Right kidney (tissue), 1 donor: ENCODE data around the gene ALDH1L2.
"Not testable (repeated sequence)": the region's sequence is repeated elsewhere in the genome, so short reads cannot be mapped to it uniquely, and the experiment has no call there.

Experiments
- DNase-seq: peaks from one replicate; pipeline ENCODE4 v3.0.0-alpha.2; 2016

The ALDH1L2 gene

DNA sequence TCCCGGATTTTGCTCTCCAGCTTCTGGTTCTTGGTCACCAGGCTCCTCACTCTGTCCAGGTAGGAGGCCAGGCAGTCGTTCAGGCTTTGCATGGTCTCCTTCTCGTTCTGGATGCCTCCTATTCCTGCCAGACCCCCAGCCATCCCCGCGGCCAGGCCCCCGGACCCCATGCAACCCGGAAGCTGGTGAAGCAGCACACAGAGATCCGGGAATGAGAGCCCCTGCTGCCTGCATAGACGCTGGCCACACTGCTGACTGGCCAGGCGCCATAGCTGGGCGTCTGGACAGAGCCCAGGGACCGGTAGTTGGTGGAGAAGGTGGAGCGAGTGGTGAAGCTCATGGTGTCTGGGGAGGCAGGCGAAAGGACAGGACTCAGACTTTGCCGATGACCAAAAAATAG lies 106.6 kb downstream of the ALDH1L2 start:
- not testable (repeated sequence) for DNase-seq

DNA sequence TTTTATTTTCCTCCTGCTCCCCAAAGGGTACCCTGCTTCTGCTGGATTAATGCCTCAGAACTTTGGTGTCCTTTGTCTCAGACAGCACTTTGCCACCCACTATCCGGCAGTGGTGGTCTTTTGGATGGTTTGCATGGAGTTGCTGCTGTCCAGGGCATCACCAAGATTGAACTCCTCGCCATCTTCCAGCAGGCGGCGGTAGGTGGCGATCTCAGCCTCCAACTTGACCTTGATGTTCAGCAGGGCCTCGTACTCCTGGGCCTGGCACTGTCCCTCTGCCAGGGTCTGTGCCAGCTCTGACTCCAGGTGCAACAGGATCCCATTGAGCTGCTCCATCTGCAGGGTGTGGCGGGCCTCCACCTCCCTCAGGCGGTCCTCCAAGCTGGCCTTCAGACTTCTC lies 107.6 kb downstream of the ALDH1L2 start:
- no peak for DNase-seq

DNA sequence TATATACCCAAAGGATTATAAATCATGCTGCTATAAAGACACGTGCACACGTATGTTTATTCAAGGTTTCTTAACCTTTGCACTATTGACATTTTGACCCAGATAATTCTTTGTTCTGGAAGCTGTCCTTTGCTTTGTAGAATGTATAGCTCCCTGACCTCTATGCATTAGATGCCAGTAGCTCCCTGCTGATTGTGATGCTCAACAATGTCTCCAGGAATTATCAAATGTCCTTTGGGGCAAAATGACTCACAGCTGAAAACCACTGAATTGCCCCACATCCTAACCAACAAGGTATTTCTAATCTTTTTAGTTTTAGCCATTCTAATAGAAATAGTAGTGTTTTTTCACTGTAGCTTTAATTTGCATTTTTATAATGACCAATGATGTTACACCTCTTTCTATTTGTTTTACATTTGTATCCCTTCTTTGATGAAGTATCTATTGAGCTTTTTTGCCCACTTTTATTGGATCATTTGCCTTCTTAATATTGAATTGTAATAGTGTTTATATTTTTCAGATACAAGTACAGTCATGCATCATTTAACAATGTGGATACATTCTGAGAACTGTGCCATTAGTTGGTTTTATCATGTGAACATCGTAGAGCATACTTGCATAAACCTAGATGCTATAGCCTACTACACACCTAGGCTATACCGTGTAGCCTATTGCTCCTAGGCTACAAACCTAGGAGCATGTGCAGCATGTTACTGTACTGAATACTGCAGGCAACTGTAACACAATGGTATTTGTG lies 108.5 kb downstream of the ALDH1L2 start:
- DNase-seq, result no peak

DNA sequence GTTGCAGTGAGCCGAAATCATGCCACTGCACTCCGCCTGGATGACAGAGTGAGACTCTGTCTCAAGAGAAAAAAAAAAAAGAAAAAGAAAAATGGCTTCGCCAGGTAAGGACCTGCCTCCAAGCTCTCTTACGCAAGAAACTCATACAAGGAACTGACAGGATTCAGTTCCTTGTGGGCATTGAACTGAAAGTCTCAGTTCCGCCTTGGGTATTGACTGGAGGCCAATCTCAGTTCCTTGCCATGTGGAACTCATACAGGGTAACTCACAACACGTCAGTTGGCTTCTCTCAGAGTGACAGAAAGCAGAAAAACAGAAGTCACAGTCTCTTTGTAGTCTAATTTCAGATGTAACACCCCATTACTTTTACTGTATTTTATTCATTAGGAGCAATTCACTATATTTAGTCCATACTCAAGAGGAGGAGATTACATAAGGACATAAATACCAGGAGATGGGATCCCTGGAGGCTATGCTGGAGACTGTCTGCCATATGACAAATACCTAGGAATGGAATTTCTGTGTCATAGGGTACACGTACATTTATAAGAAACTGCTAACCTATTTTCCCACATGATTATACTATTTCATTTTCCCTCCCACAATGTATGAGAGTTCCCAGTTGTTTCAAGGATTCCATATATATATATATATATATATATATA lies 109.5 kb downstream of the ALDH1L2 start:
- no peak for DNase-seq

GRCh38 chr12:104973250-104973649 lies 111.0 kb downstream of the ALDH1L2 start:
- DNase-seq, result no peak

GRCh38 chr12:104971306-104971705 lies 113.0 kb downstream of the ALDH1L2 start:
- DNase-seq, result no peak
